ENCODE measurements around the gene SLC1A2. TPM values are rescaled to one million over a fixed set of nuclear protein-coding genes. Genes with fewer than 3 reads are reported as not detected.

SLC1A2 gene
- total RNA-seq, 1 experiment from 2014 or later, result 0.50 TPM

DNA sequence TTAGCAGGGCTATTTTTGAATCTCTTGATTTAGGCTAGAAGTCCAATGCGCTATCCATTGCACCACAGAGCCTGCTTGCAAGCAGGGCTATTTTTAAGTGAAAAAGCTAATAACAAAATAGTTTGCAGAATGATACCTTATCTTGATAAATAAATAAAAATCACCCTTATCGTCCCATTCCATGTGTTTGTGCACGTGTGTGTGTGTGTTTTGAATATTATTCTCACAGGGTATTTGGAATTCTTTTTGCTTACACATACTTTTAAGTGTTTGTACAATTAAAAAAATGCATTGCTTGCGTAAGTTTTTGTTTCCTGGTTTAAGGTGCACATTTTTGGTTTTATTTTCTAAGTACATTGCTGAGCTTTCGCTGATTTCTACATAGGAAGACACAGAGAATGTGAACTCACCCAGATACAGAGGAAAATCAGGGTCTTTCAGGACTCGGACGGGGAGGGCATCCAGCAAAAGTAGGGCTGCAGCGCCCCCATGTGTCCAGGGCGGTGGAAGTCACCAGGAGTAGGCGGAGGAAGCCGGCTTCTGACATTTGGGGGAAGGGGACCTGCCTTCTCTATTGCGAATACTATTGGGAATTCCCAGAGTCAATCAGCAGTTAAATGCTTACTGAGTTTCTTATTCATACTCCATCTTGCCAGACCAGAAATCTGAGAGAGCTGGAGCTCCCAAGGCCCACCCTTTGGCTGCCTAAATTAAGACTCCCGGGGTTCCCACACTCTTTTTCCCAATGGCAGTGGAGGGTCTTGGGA lies 27.3 kb downstream of the SLC1A2 start:
- H3K27ac Mint-ChIP-seq, result no peak overlapping the region
- H3K4me3 Mint-ChIP-seq, result no peak overlapping the region

DNA sequence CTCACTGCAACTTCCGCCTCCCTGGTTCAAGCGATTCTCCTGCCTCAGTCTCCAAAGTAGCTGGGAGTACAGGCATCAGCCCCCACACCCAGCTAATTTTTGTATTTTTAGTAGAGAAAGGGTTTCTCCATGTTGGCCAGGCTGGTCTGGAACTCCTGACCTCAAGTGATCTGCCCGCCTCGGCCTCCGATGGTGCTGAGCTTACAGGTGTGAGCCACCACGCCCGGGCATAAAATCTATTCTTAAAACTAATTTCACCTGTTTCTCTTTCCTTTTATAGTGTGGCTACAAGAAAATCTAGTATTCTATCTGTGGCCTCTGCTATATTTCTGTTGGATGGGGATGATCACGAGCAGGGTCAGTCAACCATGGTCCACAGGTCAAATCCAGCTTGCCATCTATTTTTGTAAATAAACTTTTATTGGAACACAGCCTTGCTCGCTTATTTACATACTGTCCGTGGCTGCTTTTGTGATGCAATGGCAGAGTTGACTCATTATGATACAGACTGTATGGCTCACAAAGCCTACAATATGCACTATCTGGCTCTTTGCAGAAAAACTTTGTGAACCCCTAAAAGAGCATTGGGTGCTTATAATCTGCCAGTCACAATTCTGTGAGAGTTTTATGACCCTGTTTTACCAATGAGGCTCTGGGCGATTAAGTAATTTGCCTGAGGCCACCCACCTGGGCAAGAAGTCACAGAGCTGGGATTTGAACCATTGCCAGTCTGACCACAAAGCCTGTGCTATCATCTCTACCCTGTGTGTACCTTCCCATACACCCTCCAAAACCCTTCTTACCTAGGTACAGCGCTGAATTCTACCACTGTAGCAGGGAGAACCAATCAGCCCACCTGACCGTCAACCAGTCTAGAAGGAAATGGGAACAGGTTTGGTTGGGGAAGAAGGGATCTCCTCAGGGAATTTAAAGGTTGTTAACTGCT lies 28.3 kb downstream of the SLC1A2 start:
- Mint-ChIP-seq H3K4me3 (no peak overlapping the region), H3K36me3 (no peaks in the 10 kb centered on the region), H3K9me3 (peaks cover 3% of the 10 kb centered on the region; the same call in 1 of the 2 replicates), H3K27me3 (ENCODE audit: low read depth) (no peaks in the 10 kb centered on the region), H3K27ac (no peak overlapping the region), H3K4me1 (peaks cover 12% of the 10 kb centered on the region)
- DNase-seq (ENCODE audit: low spot score) (no peak), ATAC-seq (no peak)
- TF ChIP-seq ZNF232 (CRISPR knock-in tag; IDR thresholded peaks at IDR 0.05), result no peak
- peak; percentile 88 for TF ChIP-seq GABPB1 (CRISPR knock-in tag; IDR thresholded peaks at IDR 0.05)
- TF ChIP-seq ATF1 (CRISPR knock-in tag; IDR thresholded peaks at IDR 0.05), result no peak
- CTCF ChIA-PET, result interaction anchor here (1.1 to 3.1 kb wide), 5 partner anchors 21 to 465 kb away, joined by 3 to 13 read pairs (median 8); no protein-coding TSS in a partner anchor
- POLR2A ChIA-PET, result no interaction called here

More for the DNA sequence above, 27.3 kb downstream of the SLC1A2 start:
- DNase-seq (ENCODE audit: low spot score) (peak; percentile 92), ATAC-seq (peak; percentile 97)
- POLR2A ChIA-PET, result no interaction called here
- Mint-ChIP-seq H3K36me3 (no peaks in the 10 kb centered on the region), H3K4me1 (peaks cover 12% of the 10 kb centered on the region), H3K27me3 (ENCODE audit: low read depth) (no peaks in the 10 kb centered on the region), H3K9me3 (no peaks in the 10 kb centered on the region)
- CTCF ChIA-PET, result interaction anchor here (0.9 to 3.1 kb wide), 7 partner anchors 20 to 879 kb away, joined by 3 to 13 read pairs (median 3); partner anchors contain the start of gene ELF5
- TF ChIP-seq, protein P1, sequence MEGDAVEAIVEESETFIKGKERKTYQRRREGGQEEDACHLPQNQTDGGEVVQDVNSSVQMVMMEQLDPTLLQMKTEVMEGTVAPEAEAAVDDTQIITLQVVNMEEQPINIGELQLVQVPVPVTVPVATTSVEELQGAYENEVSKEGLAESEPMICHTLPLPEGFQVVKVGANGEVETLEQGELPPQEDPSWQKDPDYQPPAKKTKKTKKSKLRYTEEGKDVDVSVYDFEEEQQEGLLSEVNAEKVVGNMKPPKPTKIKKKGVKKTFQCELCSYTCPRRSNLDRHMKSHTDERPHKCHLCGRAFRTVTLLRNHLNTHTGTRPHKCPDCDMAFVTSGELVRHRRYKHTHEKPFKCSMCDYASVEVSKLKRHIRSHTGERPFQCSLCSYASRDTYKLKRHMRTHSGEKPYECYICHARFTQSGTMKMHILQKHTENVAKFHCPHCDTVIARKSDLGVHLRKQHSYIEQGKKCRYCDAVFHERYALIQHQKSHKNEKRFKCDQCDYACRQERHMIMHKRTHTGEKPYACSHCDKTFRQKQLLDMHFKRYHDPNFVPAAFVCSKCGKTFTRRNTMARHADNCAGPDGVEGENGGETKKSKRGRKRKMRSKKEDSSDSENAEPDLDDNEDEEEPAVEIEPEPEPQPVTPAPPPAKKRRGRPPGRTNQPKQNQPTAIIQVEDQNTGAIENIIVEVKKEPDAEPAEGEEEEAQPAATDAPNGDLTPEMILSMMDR (IDR thresholded peaks at IDR 0.05), result peak; percentile 84
- TF ChIP-seq, protein P2, sequence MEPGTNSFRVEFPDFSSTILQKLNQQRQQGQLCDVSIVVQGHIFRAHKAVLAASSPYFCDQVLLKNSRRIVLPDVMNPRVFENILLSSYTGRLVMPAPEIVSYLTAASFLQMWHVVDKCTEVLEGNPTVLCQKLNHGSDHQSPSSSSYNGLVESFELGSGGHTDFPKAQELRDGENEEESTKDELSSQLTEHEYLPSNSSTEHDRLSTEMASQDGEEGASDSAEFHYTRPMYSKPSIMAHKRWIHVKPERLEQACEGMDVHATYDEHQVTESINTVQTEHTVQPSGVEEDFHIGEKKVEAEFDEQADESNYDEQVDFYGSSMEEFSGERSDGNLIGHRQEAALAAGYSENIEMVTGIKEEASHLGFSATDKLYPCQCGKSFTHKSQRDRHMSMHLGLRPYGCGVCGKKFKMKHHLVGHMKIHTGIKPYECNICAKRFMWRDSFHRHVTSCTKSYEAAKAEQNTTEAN (CRISPR knock-in tag; IDR thresholded peaks at IDR 0.05), result no peak

DNA sequence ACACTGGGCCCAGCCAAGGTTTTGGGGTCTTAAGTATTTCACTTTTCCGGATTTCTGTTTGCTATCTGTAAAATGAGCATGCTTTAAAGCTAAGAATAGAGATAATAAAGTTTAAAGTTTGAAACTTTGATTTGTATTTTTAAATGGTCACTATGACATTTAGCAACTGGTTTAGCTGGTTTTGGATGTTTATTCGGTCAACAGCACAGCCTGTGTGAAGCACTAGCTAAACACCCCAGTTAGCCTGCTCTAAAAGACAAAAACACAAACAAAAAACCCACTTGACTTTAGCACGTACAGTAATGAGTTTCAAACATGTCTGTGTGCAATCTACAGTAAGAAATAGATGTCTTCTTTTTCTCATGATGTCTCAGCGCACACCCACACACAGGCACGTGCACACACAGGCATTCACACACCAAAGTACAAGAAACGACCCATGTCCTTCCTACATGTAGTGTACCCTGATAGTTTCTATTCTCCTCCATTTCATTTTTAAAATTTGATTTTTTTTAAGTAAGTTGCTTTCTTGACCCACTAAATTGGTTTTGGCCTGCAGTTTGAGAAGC lies 29.4 kb downstream of the SLC1A2 start:
- ChIA-PET CTCF (interaction anchor here (0.9 kb wide), 2 partner anchors 465 to 520 kb away, joined by 3 read pairs; no protein-coding TSS in a partner anchor), POLR2A (no interaction called here)
- DNase-seq (ENCODE audit: low spot score) (no peak), ATAC-seq (no peak)
- Mint-ChIP-seq H3K4me3 (no peak overlapping the region), H3K4me1 (peaks cover 12% of the 10 kb centered on the region), H3K27ac (no peak overlapping the region), H3K36me3 (no peaks in the 10 kb centered on the region), H3K27me3 (ENCODE audit: low read depth) (no peaks in the 10 kb centered on the region), H3K9me3 (peaks cover 3% of the 10 kb centered on the region; the same call in 1 of the 2 replicates)
- no peak for TF ChIP-seq SMAD4 (CRISPR knock-in tag; IDR thresholded peaks at IDR 0.05)
- TF ChIP-seq, protein P3, sequence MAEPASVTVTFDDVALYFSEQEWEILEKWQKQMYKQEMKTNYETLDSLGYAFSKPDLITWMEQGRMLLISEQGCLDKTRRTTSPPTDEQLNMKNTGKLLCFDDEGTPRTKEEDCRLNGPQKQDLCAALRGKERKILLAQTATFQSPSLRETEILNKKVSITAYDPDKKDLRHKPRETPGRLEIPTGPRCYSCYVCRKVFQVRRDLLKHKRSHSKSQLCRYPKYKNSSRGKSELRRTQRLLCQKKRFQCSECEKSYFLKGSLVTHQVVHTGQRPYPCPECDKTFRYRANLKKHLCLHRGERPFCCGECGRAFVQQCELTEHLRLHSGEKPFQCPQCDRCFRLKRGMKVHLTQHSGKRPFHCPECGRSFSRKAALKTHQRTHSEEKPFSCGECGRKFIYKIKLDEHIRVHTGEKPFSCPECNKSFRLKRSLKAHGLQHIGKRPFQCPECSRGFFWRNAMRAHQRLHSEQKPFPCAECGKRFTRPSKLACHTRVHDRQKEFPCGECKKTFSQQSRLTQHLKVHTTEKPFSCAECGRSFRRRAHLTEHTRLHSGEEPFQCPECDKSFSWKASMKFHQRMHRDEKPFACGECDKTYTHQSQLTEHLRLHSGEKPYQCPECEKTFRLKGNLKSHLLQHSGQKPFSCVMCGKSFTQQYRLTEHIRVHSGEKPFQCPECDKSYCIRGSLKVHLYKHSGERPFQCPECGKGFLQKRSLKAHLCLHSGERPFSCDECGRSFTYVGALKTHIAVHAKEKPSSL (CRISPR knock-in tag; conservative IDR thresholded peaks at IDR 0.05), result no peak
- TF ChIP-seq, protein P4, sequence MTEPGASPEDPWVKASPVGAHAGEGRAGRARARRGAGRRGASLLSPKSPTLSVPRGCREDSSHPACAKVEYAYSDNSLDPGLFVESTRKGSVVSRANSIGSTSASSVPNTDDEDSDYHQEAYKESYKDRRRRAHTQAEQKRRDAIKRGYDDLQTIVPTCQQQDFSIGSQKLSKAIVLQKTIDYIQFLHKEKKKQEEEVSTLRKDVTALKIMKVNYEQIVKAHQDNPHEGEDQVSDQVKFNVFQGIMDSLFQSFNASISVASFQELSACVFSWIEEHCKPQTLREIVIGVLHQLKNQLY (CRISPR knock-in tag; IDR thresholded peaks at IDR 0.05), result no peak
- no peak for TF ChIP-seq CBFB (CRISPR knock-in tag; IDR thresholded peaks at IDR 0.05; ENCODE audit: low read depth)
- no peak for TF ChIP-seq RORB (CRISPR knock-in tag; IDR thresholded peaks at IDR 0.05)
- TF ChIP-seq, protein P5, sequence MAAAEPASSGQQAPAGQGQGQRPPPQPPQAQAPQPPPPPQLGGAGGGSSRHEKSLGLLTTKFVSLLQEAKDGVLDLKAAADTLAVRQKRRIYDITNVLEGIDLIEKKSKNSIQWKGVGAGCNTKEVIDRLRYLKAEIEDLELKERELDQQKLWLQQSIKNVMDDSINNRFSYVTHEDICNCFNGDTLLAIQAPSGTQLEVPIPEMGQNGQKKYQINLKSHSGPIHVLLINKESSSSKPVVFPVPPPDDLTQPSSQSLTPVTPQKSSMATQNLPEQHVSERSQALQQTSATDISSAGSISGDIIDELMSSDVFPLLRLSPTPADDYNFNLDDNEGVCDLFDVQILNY (CRISPR knock-in tag; IDR thresholded peaks at IDR 0.05), result no peak
- TF ChIP-seq, protein P6, sequence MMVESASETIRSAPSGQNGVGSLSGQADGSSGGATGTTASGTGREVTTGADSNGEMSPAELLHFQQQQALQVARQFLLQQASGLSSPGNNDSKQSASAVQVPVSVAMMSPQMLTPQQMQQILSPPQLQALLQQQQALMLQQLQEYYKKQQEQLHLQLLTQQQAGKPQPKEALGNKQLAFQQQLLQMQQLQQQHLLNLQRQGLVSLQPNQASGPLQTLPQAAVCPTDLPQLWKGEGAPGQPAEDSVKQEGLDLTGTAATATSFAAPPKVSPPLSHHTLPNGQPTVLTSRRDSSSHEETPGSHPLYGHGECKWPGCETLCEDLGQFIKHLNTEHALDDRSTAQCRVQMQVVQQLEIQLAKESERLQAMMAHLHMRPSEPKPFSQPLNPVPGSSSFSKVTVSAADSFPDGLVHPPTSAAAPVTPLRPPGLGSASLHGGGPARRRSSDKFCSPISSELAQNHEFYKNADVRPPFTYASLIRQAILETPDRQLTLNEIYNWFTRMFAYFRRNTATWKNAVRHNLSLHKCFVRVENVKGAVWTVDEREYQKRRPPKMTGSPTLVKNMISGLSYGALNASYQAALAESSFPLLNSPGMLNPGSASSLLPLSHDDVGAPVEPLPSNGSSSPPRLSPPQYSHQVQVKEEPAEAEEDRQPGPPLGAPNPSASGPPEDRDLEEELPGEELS (CRISPR knock-in tag; IDR thresholded peaks at IDR 0.05), result no peak
- TF ChIP-seq ZNF121 (CRISPR knock-in tag; IDR thresholded peaks at IDR 0.05), result no peak
- TF ChIP-seq RELA (CRISPR knock-in tag; IDR thresholded peaks at IDR 0.05; ENCODE audit: borderline replicate concordance), result no peak
- TF ChIP-seq, protein P7, sequence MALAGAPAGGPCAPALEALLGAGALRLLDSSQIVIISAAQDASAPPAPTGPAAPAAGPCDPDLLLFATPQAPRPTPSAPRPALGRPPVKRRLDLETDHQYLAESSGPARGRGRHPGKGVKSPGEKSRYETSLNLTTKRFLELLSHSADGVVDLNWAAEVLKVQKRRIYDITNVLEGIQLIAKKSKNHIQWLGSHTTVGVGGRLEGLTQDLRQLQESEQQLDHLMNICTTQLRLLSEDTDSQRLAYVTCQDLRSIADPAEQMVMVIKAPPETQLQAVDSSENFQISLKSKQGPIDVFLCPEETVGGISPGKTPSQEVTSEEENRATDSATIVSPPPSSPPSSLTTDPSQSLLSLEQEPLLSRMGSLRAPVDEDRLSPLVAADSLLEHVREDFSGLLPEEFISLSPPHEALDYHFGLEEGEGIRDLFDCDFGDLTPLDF (CRISPR knock-in tag; IDR thresholded peaks at IDR 0.05), result no peak
- no peak for TF ChIP-seq ZNF396 (CRISPR knock-in tag; IDR thresholded peaks at IDR 0.05; ENCODE audit: borderline replicate concordance)
